ENCODE results near the gene PHF12.
A peak's percentile ranks its signal among the peaks of the same experiment; 100 is the strongest.
"Not testable (repeated sequence)": the region's sequence is repeated elsewhere in the genome, so short reads cannot be mapped to it uniquely, and the experiment has no call there.

Gene PHF12

DNA sequence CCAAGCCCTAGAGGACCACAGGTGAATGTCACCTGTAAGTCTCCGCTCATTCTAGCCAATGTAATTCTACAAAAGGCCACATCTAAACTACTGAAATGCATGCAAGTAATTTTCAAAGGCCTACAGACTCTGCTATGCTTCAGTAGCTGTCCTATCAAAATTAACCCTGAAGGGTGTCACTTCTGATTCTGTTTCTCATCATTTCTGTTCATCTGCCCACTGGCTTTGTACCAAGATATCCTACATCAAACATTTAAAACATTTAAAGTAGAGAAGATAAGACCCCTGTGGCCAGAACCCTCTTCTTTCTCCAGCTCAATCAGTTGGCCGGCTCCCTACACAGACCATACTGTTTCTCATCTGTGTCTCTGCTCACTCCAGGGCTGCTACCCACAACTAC is 21.5 kb downstream of the PHF12 start:
- ATAC-seq (no peak), DNase-seq (no peak)

DNA sequence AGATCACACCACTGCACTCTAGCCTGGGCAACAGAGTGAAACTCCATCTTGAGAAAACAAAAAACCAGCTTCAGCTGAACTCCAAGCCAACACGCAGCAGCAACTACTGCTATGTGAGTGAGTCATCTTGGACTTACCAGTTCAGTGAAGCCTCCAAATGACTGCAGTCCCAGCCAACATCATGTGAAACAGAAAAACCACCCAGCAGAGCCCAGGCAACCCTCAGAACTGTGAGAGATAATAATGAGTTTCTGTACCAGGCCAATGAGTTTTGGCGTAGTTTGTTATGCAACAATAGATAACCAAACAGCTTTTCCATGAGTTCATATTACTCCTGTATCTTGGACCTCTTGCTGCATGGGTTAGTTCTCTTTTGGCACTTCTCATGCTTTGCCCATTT is 23.3 kb downstream of the PHF12 start:
- ATAC-seq: peak; percentile 76
- DNase-seq: peak; percentile 15

DNA sequence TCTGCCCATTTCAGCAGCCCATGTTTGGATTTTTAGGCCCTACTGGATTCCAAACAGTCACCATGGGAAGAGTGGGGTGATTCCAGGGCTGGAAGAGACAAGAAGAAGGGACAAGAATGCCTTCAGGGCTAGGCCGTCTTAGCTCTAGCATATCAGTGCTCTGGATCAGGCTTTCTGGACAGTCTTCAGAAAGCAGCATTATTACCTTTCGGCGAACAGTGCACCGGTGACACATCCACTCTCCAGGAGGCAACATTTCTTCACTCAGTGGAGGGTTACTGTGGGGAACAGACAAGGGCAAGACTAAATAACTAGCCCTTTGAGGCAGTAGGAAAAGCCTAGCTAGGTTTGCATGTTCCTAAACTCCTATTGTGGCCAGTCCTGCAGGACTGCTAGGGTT is 24.5 kb downstream of the PHF12 start:
- DNase-seq (no peak), ATAC-seq (no peak)

DNA sequence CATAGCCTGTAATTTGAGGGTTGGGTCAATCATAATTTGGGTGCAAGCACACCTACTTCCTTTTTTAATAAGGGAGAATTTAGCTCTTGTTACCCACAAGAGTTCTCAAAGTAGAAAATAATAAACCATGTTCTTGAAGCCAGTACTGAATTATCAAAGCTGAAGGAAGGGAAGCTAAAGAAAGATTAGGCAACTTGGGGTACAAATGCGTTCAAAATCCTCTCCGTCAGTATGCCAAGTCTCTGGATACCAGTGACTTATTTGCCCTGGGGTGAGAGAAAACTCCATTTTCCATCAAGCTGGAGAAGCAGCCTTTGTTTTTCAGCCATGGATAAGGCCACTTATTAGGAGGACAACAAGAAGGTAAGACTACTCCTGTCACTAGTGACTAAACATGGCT is 25.0 kb downstream of the PHF12 start:
- DNase-seq (no peak), ATAC-seq (no peak)

DNA sequence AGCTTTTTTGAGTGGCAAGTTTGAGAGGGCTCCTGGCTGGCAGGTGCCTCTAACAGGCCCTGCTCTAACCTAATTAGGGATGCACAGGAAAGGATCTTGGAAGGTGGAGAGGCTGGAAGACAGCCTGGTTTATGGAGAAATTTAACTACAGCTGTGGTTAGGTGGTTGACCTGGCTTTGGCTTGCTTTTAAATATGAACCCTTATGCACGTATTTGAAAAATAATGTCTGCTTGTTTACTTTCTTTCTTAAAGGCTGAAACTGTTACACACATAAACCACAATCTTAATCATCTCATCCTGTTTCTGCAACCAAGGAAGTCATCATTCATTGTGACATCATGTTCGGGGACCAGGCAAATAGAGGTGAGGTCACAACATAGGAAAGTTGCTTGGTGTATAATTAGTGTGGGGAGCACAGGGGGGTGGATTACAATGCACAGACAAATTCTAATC is 25.4 kb downstream of the PHF12 start:
- DNase-seq (peak; percentile 31), ATAC-seq (peak; percentile 88)

DNA sequence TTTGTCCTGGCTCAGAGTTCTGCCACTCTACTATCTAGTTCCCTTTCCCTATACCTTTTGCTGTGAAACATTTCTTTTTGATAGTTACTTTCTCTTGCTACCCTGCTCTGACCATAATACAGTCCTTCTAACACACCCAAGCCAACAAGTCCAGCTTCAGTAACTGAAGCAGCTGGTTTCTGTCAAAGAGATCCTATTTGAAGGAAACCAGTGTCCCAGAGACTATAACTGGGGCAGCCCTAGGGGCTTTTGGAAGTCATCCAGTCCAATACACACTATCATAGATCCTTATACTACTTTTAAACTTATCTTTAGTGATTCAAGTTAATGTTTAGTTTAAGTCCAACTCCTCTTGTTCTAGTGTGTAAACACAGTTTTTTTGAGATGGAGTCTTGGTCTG is 31.1 kb downstream of the PHF12 start:
- no peak for DNase-seq

DNA sequence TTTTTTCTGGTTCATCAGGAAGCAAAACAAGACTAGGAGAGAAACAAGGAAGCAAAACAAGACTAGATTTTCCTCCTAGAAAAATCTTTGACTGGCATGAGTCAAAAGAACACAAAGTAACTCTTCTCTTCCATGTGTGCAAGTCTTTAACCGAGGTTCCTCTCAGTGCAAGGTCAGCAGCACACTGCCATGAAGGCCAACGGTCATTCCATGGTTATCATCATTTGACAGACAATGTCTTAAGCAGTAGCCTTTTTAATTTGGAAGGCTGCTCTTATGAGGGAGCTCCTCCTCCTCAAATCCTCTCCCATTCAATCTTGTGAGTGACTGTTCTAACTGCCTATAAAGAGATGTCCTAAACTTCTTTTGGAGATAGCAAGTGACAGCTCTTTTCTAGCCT is 33.0 kb downstream of the PHF12 start:
- ATAC-seq (no peak), DNase-seq (no peak)

More for the DNA sequence above, 31.1 kb downstream of the PHF12 start:
- no peak for ATAC-seq

DNA sequence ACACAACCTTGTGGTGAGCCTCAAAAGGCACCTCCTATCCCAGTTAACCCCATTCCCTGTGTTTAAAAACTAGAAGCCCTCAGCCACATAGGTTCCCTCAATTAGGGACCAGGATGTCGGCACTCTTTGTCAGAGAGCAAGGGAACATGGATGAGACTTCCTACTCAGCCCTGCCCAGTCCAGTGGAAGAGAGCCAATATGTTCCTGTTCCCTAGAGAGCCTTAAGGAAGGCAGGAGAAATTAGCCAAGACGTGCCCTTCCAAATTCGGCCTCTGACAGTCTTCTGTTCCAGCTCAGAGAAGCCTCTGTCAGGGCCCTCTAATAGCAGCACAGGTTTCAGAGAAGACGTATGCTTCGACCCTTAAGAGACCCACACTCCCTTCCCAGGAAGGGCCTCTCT is 33.9 kb downstream of the PHF12 start:
- ATAC-seq: no peak
- no peak for DNase-seq

DNA sequence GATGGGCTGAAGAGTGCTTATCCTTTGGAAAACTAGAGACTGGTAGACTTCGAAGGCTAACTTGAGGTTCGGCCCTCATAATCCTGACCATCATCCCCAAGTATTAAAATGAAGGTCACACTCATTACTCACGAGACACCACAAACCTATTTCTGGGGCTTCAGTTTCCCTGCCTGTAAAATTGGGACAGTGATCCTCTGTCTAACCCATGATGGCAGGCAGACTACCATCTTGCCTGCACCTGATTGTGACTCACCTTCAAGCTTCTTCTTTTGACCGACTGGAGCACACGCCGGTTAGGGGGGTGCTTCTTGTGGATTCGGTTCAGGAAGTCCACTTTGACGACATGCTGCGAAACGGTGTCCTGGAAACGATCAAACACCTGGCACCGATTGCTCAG is 34.3 kb downstream of the PHF12 start:
- DNase-seq: no peak

DNA sequence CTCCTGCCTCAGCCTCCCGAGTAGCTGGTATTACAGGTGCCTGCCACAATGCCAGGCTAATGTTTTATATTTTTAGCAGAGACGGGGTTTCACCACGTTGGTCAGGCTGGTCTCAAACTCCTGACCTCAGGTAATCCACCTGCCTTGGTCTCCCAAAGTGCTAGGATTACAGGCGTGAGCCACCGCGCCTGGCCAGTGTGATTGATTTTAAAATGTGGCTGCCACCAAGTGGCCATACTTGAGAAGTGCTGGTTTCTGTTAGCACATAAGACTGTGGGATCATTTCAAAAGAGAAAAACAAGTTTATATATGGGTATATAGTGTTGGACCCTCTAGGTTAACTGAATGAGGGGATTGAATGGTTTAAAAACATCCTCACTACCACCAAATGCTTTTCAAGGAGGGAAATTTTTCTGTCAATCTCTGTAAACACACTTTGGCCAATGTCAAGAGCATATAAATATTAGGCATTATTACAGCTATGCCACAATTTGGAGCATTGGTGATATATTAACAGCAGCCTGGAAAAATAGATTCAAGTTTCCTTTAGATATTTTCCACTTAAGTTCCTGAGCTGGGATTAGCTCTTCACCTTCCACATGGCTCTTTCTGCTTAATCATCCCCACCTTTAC is 34.9 kb downstream of the PHF12 start:
- DNase-seq (peak; percentile 42), ATAC-seq (no peak)

More for the DNA sequence above, 34.3 kb downstream of the PHF12 start:
- ATAC-seq: no peak

DNA sequence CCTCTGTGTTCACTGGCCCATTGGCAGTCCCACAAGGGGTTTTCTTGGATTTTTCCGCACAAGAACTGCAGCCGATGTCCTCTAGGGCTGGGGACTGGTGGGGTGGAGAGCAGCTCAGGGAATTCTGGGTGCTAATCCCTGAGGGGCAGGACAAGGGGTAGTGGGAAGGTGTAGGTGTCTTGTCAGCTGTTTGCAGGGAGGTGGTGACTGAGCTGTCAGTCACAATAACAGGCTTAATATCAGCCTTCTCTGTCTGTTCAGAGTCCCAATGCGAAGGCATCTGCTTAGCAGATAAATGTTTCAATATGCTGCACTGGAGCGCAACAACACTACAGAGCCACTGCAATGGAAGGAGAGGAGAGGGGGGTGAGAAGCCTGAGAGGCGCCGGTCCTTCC is 38.4 kb downstream of the PHF12 start:
- no peak for ATAC-seq

DNA sequence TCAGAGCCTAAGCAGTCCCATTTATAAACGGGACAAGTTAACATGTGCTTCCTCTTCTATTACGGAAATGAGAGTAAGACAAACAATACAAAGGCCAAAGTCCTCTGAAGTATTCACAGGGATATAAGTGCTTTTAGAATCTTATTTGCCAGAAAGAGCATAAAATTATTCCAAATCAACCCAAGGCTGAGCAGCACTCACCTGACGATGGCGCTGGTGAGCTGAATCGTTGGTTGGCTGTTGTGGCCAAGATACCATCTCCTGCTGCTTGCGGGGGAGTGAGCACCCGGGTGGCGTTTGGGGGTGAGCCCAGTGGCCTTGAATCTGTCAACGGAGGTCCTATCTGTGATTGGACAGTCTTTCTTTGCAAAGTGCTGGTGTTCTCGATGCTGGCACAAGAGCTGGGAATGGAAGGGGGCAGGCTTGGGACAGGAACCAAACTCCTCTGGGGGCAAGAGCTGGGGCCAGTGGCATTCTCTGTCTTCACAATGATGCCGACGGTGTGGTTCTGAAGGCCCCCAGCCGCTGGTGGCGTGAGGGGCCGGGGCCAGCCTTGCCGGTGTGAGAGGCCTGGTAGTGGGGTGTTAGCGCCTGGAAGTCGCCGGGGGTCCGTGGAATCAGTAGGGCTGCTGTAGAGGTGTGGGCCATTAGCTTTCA is 38.9 kb downstream of the PHF12 start:
- no peak for DNase-seq
- no peak for ATAC-seq

More for the DNA sequence above, 38.4 kb downstream of the PHF12 start:
- DNase-seq: no peak

DNA sequence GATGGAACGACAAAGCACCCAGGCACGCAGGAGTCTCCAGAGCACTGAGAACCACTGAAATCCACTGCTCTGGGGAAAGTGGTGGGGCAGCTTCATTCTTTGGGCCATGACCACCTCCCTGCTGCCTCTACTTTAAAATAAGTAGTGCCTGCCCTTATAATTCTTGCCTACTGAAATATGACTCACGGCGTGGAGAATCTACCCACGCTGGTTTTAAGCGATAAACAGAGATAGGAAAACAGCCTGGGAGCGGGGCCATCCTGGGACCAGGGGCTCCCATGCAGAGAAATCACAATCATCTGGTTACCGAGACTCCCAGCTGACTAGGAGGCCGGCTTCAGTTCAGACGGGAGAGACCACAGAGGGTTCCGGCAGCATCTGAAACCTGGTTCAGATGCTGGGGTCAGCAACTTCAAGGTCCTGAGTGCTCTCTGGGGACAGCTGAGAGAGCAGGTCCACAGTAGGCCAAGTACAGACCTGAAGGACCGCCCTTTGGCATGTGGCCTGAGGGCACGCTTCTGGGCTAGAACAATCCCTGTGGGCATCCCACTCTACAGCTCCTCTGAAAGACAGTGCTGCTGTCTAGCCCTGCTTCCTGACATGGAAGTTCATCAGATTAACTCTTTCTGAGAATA is 39.8 kb downstream of the PHF12 start:
- ATAC-seq (no peak), DNase-seq (no peak)

DNA sequence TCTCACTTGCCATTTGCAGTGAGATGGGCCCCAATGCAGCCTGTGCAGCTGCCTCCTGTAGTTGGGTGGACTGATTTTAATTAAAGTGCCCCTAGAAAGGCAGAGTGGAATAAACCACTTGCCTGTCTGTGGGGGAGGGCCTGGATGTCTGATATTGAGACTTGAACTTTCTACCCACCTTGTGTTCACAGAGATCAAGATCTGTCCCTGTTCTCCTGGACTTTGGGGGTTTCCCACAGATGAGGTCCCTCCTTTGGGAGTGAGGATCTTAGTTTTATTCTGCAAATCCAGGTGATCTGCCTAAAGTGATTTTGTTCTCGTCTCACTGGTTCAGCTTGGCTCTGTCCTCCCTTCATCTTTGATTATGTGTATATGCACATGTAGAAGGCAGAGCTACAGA is 40.8 kb downstream of the PHF12 start:
- ATAC-seq (no peak), DNase-seq (no peak)

DNA sequence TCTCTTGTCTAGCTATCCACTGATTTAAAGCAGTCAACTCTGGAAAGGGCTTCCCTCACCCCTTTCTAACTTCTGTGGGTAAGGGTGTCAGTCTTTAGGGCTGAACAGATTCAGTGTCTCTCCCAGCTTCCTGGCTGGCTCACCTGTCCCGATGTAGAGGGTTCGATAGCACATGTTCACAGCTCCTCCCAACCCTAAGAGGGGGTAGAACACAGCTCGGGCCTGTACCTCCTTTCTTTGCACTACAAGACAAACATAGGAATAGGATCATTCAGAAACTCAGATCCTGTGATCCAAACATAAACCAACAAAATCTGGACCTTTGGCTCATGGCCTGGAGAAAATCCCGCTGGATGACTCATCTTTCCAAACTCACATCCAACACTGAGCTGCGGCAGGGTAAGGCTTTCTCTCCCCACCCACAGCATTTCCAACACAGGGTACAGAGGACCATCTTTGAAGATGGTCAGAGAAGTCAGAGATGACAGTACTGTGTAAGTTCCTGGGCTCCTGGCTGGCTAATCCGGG is 42.6 kb downstream of the PHF12 start:
- DNase-seq (no peak), ATAC-seq (no peak)

DNA sequence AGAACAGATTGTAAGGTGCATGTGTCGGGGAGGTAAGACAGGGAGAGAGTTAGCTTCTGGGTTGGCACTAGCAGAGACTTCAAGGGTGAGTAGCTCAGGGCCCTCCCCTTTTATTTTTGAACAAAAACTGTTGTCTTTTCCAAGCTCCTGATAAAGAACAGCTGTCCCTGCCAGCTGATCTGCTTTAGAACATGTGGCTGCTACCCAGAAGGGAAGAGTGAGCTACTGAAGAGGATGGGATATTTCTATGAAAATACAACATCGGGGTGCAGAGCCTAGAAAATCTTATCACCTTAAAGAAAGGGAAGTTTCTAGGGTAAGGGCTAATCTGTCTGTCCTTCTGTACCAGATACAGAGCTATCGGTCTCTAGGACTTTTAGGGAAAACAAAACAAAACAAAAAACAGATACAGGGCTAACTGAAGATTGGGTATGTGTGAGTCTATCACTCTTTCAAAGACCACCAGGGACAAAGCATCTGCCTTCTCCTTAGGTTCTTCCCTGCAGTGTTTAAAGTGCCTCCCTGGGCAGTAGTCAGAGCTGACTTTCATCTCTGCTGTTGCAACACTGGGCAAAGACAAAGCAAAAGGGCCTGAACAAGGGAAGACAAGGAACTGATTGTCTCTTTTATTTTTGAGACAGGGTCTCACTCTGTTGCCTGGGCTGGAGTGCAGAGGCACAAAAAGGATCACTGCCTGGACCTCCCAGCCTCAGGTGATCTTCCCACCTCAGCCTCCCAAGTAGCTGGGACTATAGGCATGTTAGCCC is 43.4 kb downstream of the PHF12 start:
- DNase-seq: no peak
- no peak for ATAC-seq

DNA sequence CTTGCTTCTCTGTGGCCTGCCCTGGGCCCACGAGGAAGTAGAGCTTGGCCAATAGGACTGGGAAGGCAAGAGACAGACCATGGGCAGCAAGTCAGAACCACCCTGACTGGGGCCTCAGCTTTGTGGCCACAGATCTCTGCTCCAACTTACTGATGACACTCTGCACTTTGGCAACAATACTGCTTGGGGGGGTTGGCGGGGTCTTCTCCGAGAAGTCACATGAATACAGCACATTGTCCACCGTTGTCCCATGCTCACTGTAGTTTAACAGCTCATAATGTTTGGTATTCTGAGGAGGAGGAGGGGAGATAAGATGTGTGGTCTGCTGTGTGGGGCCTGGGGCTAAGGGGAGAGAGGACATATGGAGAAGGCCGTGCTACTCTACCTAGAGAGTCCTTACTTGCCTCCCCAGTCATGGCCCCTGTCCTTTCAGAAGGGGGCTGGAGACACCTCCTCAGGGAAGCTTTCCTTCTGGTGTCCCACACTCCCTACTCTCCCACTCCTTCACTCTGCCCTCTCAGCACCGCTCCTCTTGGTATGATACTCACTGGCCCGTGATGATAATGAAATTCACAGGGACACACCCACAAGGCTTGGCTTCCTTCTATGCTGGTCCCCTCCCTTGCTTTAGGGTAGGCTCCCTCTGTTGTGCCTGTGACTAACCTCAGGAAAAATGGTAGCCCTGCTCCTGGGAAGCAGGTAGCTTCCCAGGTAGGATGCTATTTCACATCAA is 44.4 kb downstream of the PHF12 start:
- ATAC-seq: no peak
- no peak for DNase-seq

DNA sequence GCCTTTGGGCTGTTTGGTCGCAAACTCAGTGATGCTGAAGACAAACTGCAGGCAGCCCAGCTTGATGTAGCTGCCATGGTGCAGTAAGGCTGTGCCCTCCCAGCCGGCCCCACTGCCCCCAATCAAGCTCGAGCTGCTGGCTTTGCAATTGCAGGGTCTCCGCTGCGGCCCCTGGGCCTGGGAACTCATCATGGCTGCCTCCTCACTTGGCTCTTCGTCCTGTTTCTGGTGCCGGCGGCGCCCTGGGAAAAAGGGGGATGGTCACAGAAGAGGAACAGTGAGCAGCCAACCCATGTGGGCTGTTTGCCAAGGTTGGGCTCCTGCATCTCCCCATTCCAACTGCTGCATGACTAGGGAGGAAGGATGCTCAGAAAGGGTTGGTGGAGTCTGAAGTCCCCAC is 45.0 kb downstream of the PHF12 start:
- ATAC-seq: no peak
- DNase-seq: no peak

DNA sequence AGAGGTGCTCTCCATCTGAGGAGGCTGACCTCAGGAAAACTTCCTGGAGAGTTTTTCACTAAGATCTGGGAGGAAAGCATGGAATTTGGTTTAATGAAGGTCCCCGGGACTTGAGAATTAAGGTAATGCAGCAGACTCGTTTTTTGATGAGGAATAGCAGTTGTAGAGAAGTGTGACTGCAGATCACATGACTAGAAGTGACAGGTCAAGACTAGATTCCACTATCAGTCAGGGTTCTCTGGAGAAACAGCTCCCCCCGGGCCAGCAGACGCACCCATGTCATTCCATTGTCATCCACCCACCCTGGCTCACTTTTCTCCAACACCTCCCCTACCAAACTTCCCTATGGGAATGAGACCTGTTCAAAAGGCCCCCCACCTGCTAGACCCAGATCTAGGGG is 46.5 kb downstream of the PHF12 start:
- DNase-seq (no peak), ATAC-seq (no peak)

DNA sequence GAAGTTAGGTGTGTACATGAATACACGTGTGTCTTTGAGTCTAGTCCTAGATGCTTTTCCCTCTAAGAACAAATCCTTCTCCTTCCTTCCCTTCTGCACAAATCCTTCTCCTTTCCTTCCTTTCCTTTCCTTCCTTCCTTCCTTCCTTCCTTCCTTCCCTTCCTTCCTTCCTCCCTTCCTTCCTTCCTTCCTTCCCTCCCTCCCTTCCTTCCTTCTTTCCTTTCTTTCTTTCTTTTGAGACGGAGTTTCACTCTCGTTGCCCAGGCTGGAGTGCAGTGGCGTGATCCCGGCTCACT is 47.8 kb downstream of the PHF12 start:
- ATAC-seq, DNase-seq: not testable (repeated sequence)

DNA sequence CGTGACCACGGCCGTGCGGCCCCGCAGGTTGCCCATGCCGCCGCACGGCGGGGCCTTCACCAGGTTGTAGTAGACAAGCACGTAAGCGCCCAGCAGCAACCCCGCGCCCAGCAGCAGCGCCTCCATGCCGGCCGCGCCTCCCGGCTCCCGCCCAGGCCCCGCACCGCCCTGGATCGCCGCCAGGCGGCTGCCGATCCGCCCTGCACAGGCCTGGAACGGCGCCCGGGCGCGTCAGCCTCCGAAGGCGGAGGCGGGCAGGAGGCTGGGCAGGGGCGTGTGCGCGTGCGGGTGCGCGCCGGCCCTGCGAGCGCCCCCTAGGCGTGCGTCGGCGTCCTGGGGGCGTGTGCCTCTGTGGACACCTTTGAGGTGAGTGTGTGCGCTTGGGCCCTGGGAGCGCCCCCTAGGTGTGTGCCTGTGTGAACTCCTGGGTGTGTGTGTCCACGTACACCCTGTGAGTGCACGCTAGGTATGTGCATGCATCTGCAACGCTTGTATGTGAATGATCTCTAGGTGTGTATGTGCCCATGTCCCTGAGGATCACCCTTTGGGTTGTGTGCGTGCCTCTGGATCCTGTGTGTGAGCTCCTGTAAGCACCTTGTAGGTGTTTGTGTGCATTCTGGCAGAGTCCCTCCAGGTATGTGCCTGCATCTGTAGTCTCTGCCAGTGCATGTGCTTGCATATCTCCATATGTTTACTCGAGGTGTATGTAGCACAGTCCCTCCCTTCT is 48.3 kb downstream of the PHF12 start, which contains the start of gene DHRS13:
DHRS13 (minus strand) TSS at position 261 of the 727 bp plus-strand sequence; CDS start at position 126, 135 bp downstream.
- DNase-seq: peak; percentile 96
- peak; percentile 96 for ATAC-seq
